Keratinocyte (primary cell): ENCODE data around the gene PTGES3.

Experiments used
- EZH2 ChIP-seq: IDR thresholded peaks from one replicate; pipeline ENCODE4 v1.6.1; 2012; ENCODE audit warnings: inconsistent platforms, mild to moderate bottlenecking, low read length, moderate library complexity
- TF ChIP-seq, protein P1 (sequence below), 3 experiments: IDR thresholded peaks in 1 of 3; conservative IDR thresholded peaks in 1 of 3; optimal IDR thresholded peaks in 1 of 3; 2 replicates in 2 of 3; 3 replicates in 1 of 3; pipeline versions ENCODE3 to v1.5.1; 2011; ENCODE audit warnings: low read length in 3 of 3, mild to moderate bottlenecking in 3 of 3, moderate library complexity in 2 of 3, control low read depth in 1 of 3, inconsistent platforms in 1 of 3; ENCODE audit not compliant: insufficient read depth in 2 of 3; ENCODE audit errors: extremely low read depth in 1 of 3

DNA sequence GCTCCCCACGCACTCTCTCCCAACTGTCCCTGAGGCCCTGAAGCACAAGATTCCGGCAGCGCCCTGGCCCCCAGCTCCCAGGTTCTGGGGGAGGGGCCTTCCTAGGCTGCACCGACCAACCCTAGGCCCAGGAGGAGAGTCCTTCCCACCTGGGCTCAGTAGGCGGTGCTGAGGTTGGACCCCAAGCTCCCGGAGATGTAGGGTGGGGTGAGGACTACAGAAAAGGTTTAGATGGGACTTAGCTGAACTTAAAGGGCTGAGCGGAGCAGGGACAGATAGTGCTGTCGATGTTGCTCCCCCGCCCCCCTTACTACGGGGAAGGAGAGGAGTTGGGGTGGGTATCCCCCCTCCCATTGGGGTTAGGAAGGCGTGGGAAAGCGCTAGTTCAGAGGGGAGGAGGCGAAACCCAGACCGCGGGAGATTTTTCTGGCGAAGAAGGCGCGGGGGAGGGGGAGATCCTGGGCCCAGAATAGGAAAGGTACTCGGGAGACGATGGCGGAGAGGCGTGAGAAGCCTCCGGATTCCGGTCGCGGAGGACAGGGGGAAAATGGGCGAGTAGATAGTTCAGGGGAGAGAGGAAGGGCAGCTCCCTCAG is 53.7 kb downstream of the PTGES3 start:
- TF ChIP-seq, protein P1, sequence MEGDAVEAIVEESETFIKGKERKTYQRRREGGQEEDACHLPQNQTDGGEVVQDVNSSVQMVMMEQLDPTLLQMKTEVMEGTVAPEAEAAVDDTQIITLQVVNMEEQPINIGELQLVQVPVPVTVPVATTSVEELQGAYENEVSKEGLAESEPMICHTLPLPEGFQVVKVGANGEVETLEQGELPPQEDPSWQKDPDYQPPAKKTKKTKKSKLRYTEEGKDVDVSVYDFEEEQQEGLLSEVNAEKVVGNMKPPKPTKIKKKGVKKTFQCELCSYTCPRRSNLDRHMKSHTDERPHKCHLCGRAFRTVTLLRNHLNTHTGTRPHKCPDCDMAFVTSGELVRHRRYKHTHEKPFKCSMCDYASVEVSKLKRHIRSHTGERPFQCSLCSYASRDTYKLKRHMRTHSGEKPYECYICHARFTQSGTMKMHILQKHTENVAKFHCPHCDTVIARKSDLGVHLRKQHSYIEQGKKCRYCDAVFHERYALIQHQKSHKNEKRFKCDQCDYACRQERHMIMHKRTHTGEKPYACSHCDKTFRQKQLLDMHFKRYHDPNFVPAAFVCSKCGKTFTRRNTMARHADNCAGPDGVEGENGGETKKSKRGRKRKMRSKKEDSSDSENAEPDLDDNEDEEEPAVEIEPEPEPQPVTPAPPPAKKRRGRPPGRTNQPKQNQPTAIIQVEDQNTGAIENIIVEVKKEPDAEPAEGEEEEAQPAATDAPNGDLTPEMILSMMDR (optimal IDR thresholded peaks at IDR 0.05 in 1 of 3, IDR thresholded peaks at IDR 0.05 in 1 of 3, conservative IDR thresholded peaks at IDR 0.05 in 1 of 3; ENCODE audit: extremely low read depth in 1 of 3, insufficient read depth in 2 of 3, low read length in 3 of 3) = no peak
- TF ChIP-seq EZH2 = no peak
